GM18861 (cell line): ENCODE results near the gene NANOS2.
"Not testable (repeated sequence)": the region's sequence is repeated elsewhere in the genome, so short reads cannot be mapped to it uniquely, and the experiment has no call there.

ENCODE experiments used
- ATAC-seq: cut with Tn5 transposase; IDR thresholded peaks from one replicate; pipeline ENCODE4 v1.9.1; 2021; ENCODE audit not compliant: unreplicated experiment

The NANOS2 gene

GRCh38 chr19:45878043-45878794, 36.4 kb downstream of the NANOS2 start:
- no peak for ATAC-seq

GRCh38 chr19:45876411-45877197, 38.0 kb downstream of the NANOS2 start:
- no peak for ATAC-seq

- ATAC-seq: no peak
These were observed 38.5 kb downstream of the NANOS2 start for GRCh38 chr19:45876161-45876410.

GRCh38 chr19:45874620-45874966, 40.0 kb downstream of the NANOS2 start:
- no peak for ATAC-seq

GRCh38 chr19:45873219-45873772, 41.3 kb downstream of the NANOS2 start:
- ATAC-seq: no peak

- ATAC-seq: no peak
These were observed 42.3 kb downstream of the NANOS2 start for GRCh38 chr19:45872095-45872919.

- ATAC-seq: no peak
These were observed 43.8 kb downstream of the NANOS2 start for GRCh38 chr19:45870798-45871197.

- not testable (repeated sequence) for ATAC-seq
These were observed 47.3 kb downstream of the NANOS2 start for GRCh38 chr19:45867241-45867640.

- ATAC-seq: no peak
These were observed 48.0 kb downstream of the NANOS2 start for GRCh38 chr19:45866400-45867176.

- ATAC-seq: no peak
These were observed 49.2 kb downstream of the NANOS2 start for GRCh38 chr19:45865269-45865948.

- ATAC-seq: no peak
These were observed 49.9 kb downstream of the NANOS2 start for GRCh38 chr19:45864629-45865082.

GRCh38 chr19:45863840-45864628, 50.5 kb downstream of the NANOS2 start, which contains the start of gene FOXA3:
FOXA3 (plus strand) TSS chr19:45864326; CDS start chr19:45864457, 131 bp downstream.
- no peak for ATAC-seq

- no peak for ATAC-seq
These were observed 51.2 kb downstream of the NANOS2 start for GRCh38 chr19:45863335-45863839.
